ENCODE data around the gene ZNF787. TPM values are rescaled to one million over a fixed set of nuclear protein-coding genes. Genes with fewer than 3 reads are reported as not detected.

The ZNF787 gene
- total RNA-seq, 1 experiment from 2014 or later = 54.6 TPM

- Histone ChIP-seq H3K4me2 (ENCODE audit: insufficient read depth, insufficient read length, low read length) (no peak overlapping the region), H3K79me2 (ENCODE audit: insufficient read depth, low read length) (peaks cover 18% of the 10 kb centered on the region; the same call in 1 of the 2 replicates), H2BK12ac (ENCODE audit: insufficient read length, low read depth, low read length) (no peak overlapping the region), H3K4me1 (ENCODE audit: insufficient read depth, low read length) (no peaks in the 10 kb centered on the region), H2BK20ac (ENCODE audit: low read depth, low read length, poor library complexity, severe bottlenecking) (no peak overlapping the region), H4K91ac (ENCODE audit: insufficient read length, low read depth, low read length) (no peak overlapping the region), H3K18ac (ENCODE audit: insufficient read length, low read depth, low read length) (no peak overlapping the region), H3K79me1 (ENCODE audit: insufficient read depth, low read depth, low read length, poor library complexity, severe bottlenecking) (no peaks in the 10 kb centered on the region), H4K8ac (replicated peaks; ENCODE audit: insufficient read length, low read depth, low read length) (no peak overlapping the region), H2AK5ac (ENCODE audit: insufficient read length, low read length) (no peak overlapping the region), H2AFZ (ENCODE audit: low read length) (no peak overlapping the region), H3K14ac (ENCODE audit: insufficient read depth, low read length) (no peak overlapping the region), H3K23ac (ENCODE audit: insufficient read length, low read depth, low read length) (no peak overlapping the region), H3K23me2 (ENCODE audit: insufficient read length, low read depth, low read length, poor library complexity, severe bottlenecking) (no peaks in the 10 kb centered on the region), H3K9ac (ENCODE audit: extremely low read depth, insufficient read length, low read length) (no peak overlapping the region), H3K4ac (ENCODE audit: low read depth, low read length) (no peak overlapping the region), H3K27ac (ENCODE audit: insufficient read length, low read depth, low read length) (no peak overlapping the region), H4K20me1 (ENCODE audit: control insufficient read depth, insufficient read depth, insufficient read length) (peaks cover 2% of the 10 kb centered on the region), H2BK15ac (ENCODE audit: low read depth, low read length) (no peak overlapping the region), H3K27me3 (ENCODE audit: insufficient read depth, low read length) (no peaks in the 10 kb centered on the region), H4K5ac (ENCODE audit: insufficient read length, low read depth, low read length) (no peak overlapping the region), H3K9me3 (ENCODE audit: control insufficient read depth, low read depth, low read length) (no peaks in the 10 kb centered on the region), H3K56ac (ENCODE audit: insufficient read length, low read depth, low read length) (no peak overlapping the region), H3T11ph (ENCODE audit: low read length) (no peak overlapping the region), H2BK120ac (ENCODE audit: low read depth, low read length, poor library complexity, severe bottlenecking) (no peak overlapping the region), H2BK5ac (ENCODE audit: insufficient read length, low read length) (no peak overlapping the region)
- peaks cover 18 to 41% (median 31%) of the 10 kb centered on the region in 3 experiments for H3K36me3 Mint-ChIP-seq (ENCODE audit: insufficient read depth in 1 of 3, low read depth in 3 of 3)
- no CpG with 5 or more reads among the region's 34 CpGs for WGBS (ENCODE audit: extremely low coverage, insufficient read length, low lambda C conversion rate)
- TF ChIP-seq, protein P1, sequence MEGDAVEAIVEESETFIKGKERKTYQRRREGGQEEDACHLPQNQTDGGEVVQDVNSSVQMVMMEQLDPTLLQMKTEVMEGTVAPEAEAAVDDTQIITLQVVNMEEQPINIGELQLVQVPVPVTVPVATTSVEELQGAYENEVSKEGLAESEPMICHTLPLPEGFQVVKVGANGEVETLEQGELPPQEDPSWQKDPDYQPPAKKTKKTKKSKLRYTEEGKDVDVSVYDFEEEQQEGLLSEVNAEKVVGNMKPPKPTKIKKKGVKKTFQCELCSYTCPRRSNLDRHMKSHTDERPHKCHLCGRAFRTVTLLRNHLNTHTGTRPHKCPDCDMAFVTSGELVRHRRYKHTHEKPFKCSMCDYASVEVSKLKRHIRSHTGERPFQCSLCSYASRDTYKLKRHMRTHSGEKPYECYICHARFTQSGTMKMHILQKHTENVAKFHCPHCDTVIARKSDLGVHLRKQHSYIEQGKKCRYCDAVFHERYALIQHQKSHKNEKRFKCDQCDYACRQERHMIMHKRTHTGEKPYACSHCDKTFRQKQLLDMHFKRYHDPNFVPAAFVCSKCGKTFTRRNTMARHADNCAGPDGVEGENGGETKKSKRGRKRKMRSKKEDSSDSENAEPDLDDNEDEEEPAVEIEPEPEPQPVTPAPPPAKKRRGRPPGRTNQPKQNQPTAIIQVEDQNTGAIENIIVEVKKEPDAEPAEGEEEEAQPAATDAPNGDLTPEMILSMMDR (conservative IDR thresholded peaks at IDR 0.05) = no peak
- H3K27me3 Mint-ChIP-seq (ENCODE audit: low read depth) = no peaks in the 10 kb centered on the region
- DNase-seq = no peak
- H3K9me3 Mint-ChIP-seq = no peaks in the 10 kb centered on the region
- H3K4me3 Mint-ChIP-seq = no peak overlapping the region
- no peak overlapping the region; a peak in 1 of 7 replicates for H3K27ac Mint-ChIP-seq
- peaks cover 16 to 20% of the 10 kb centered on the region in 2 experiments for H3K4me1 Mint-ChIP-seq
These were observed 19.2 kb downstream of the ZNF787 start for GRCh38 chr19:56101746-56102535.
